GM12878 (cell line): ENCODE data around the gene UTP14A. TPM values are rescaled to one million over a fixed set of nuclear protein-coding genes. Genes with fewer than 3 reads are reported as not detected.

ENCODE experiments used
- CBX5 ChIP-seq: sonication (generic); IDR thresholded peaks from 2 replicates; pipeline ENCODE4 v1.6.1; 2016; ENCODE audit warnings: low read depth, moderate library complexity, mild to moderate bottlenecking, inconsistent platforms
- CHD1 ChIP-seq: IDR thresholded peaks from 2 replicates; pipeline ENCODE4 v1.6.1; 2012; ENCODE audit warnings: low read depth, low read length, improper control_type of control experiment
- DPF2 ChIP-seq: fragments of 450-650 bp; IDR thresholded peaks from 2 replicates; pipeline ENCODE4 v1.6.1; 2017; ENCODE audit warnings: mild to moderate bottlenecking
- IKZF1 ChIP-seq: fragments of 450-650 bp; conservative IDR thresholded peaks from 2 replicates; pipeline ENCODE4 v1.6.1; 2017; ENCODE audit warnings: antibody characterized with exemption, mild to moderate bottlenecking
- JUNB ChIP-seq: IDR thresholded peaks from 2 replicates; pipeline ENCODE4 v1.6.1; 2016; ENCODE audit warnings: antibody characterized with exemption, mild to moderate bottlenecking
- NBN ChIP-seq: fragments of 450-650 bp; IDR thresholded peaks from 2 replicates; pipeline ENCODE4 v1.6.1; 2016
- NFYB ChIP-seq: IDR thresholded peaks from 2 replicates; pipeline ENCODE4 v1.6.1; 2011; ENCODE audit warnings: low read depth, mild to moderate bottlenecking, low read length, improper control_type of control experiment, moderate library complexity; ENCODE audit not compliant: insufficient read depth
- PAX8 ChIP-seq: fragments of 450-650 bp; IDR thresholded peaks from 2 replicates; pipeline ENCODE4 v1.6.1; 2017; ENCODE audit warnings: mild to moderate bottlenecking, moderate library complexity
- POU2F2 ChIP-seq: IDR thresholded peaks from 3 replicates; pipeline ENCODE4 v1.6.1; 2011; ENCODE audit warnings: low read depth, mild to moderate bottlenecking, low read length, borderline replicate concordance
- SMARCA5 ChIP-seq: fragments of 450-650 bp; IDR thresholded peaks from 2 replicates; pipeline ENCODE4 v1.6.1; 2017; ENCODE audit warnings: mild to moderate bottlenecking
- SP1 ChIP-seq: IDR thresholded peaks from one replicate; pipeline ENCODE4 v1.6.1; 2011; ENCODE audit warnings: low read depth, low read length
- SPI1 ChIP-seq: IDR thresholded peaks from 2 replicates; pipeline ENCODE4 v1.6.1; 2011; ENCODE audit warnings: low read depth, mild to moderate bottlenecking, low read length, moderate library complexity, borderline replicate concordance; ENCODE audit not compliant: insufficient read depth
- TAF1 ChIP-seq: IDR thresholded peaks from 2 replicates; pipeline ENCODE4 v1.6.1; 2011; ENCODE audit warnings: mild to moderate bottlenecking, low read depth, low read length, borderline replicate concordance
- TCF7 ChIP-seq: IDR thresholded peaks from 2 replicates; pipeline ENCODE4 v1.6.1; 2014; ENCODE audit warnings: antibody characterized with exemption, borderline replicate concordance
- YY1 ChIP-seq: IDR thresholded peaks from 2 replicates; pipeline ENCODE4 v1.6.1; 2011; ENCODE audit warnings: low read depth, mild to moderate bottlenecking, low read length
- polyA plus RNA-seq, 11 experiments: library from polyadenylated mRNA; depleted of rRNA in 4 of 11; unstranded in 6 of 11; stranded (reverse) in 5 of 11; fragments of >200 nt; fragmentation: Nextera tagmentation in 4 of 11; fragmentation: Illumina TruSeq in 1 of 11; extraction: Ambion mirVana in 4 of 11; extraction: Trizol in 1 of 11; gene quantifications; 1 replicate in 1 of 11; 2 replicates in 10 of 11; pipeline versions ENCODE4 v1.2.1 to v1.2.3, GENCODE V29; 2011 to 2016; ENCODE audit warnings: inconsistent platforms in 2 of 11, missing spikeins in 2 of 11, low read depth in 1 of 11
- total RNA-seq, 4 experiments: library from RNA; depleted of rRNA in 3 of 4; stranded (reverse); fragments of >200 nt in 3 of 4; fragmentation: Illumina TruSeq in 1 of 4; extraction: Trizol in 1 of 4; gene quantifications; 2 replicates each; pipeline versions ENCODE4 v1.2.1 to v1.2.3, GENCODE V29; 2013 to 2021
- TF ChIP-seq, protein P1 (sequence below): fragments of 450-650 bp; IDR thresholded peaks from 2 replicates; pipeline ENCODE4 v1.6.1; 2017; ENCODE audit warnings: mild to moderate bottlenecking, moderate library complexity
- TF ChIP-seq, protein P2 (sequence below): fragments of 450-650 bp; IDR thresholded peaks from 2 replicates; pipeline ENCODE4 v1.6.1; 2017; ENCODE audit warnings: low read depth, mild to moderate bottlenecking, moderate library complexity
- TF ChIP-seq, protein P3 (sequence below): fragments of 450-650 bp; IDR thresholded peaks from 2 replicates; pipeline ENCODE4 v1.6.1; 2018; ENCODE audit warnings: borderline replicate concordance, mild to moderate bottlenecking; ENCODE audit not compliant: partially characterized antibody
- TF ChIP-seq, protein P4 (sequence below): fragments of 450-650 bp; IDR thresholded peaks from 2 replicates; pipeline ENCODE4 v1.6.1; 2017; ENCODE audit warnings: borderline replicate concordance

The UTP14A gene
- total and polyA plus RNA-seq, 10 of the 15 experiments (the other 5 are each of a cell fraction or from before 2014, with no cell fraction given), result 16.9 to 49.8 (median 31.4) TPM

DNA sequence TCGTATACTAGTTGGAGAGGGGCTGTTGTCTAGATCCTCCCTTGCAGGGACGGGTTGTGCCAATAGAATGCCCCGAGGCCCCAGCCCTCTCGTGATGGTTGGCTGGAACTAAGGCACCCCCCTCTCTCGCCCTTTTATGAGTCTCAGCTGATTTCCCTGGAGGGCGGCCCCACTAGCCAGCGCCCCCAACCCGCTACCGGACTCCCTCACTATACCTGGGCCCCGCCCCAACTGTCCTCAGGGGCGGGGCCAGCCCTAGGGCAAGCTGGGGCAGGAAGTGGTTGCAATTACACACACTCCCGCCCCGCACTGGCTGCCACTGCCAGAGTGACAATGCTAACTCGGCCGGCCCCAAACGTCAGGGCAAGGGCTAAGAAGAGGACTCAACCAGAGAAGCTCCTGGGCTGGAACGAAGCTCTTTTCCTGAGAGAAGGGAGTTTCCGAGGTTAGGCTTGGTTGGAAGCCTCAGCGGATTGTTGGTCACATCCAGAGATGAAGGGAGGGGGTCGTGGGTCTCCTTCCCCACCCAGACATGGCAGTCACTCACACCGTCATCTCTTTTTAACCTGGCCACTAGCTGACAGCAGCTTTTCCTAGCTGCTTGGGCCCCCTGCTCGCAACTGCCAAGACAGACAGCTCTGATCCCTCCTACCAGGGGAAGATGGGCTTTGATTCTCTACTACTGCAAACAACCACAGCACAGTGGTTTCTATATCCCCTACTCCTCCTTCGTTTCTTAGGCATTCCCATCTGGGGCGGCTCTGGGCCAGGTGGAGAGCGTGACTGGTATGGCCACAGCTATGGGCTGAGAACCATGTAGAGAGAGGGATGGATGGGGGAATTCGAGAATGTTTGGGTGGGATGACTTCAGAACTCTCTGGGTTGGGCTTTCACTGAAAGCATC, 55.5 kb downstream of the UTP14A start (continued):
- peak; percentile 27; the same call in 1 of the 2 replicates for TF ChIP-seq IKZF1
- TF ChIP-seq, protein P1, sequence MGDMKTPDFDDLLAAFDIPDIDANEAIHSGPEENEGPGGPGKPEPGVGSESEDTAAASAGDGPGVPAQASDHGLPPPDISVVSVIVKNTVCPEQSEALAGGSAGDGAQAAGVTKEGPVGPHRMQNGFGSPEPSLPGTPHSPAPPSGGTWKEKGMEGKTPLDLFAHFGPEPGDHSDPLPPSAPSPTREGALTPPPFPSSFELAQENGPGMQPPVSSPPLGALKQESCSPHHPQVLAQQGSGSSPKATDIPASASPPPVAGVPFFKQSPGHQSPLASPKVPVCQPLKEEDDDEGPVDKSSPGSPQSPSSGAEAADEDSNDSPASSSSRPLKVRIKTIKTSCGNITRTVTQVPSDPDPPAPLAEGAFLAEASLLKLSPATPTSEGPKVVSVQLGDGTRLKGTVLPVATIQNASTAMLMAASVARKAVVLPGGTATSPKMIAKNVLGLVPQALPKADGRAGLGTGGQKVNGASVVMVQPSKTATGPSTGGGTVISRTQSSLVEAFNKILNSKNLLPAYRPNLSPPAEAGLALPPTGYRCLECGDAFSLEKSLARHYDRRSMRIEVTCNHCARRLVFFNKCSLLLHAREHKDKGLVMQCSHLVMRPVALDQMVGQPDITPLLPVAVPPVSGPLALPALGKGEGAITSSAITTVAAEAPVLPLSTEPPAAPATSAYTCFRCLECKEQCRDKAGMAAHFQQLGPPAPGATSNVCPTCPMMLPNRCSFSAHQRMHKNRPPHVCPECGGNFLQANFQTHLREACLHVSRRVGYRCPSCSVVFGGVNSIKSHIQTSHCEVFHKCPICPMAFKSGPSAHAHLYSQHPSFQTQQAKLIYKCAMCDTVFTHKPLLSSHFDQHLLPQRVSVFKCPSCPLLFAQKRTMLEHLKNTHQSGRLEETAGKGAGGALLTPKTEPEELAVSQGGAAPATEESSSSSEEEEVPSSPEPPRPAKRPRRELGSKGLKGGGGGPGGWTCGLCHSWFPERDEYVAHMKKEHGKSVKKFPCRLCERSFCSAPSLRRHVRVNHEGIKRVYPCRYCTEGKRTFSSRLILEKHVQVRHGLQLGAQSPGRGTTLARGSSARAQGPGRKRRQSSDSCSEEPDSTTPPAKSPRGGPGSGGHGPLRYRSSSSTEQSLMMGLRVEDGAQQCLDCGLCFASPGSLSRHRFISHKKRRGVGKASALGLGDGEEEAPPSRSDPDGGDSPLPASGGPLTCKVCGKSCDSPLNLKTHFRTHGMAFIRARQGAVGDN, result no peak
- no peak for TF ChIP-seq SMARCA5
- no peak for TF ChIP-seq CBX5
- TF ChIP-seq PAX8, result no peak
- TF ChIP-seq TCF7, result no peak
- 0 out of 3 replicates have a peak, but pooled peaks have one; percentile 20 for TF ChIP-seq POU2F2
- no peak for TF ChIP-seq JUNB
- TF ChIP-seq YY1, result 0 out of 2 replicates have a peak, but pooled peaks have one; percentile 10
- no peak for TF ChIP-seq CHD1
- TF ChIP-seq NBN, result no peak
- TF ChIP-seq, protein P2, sequence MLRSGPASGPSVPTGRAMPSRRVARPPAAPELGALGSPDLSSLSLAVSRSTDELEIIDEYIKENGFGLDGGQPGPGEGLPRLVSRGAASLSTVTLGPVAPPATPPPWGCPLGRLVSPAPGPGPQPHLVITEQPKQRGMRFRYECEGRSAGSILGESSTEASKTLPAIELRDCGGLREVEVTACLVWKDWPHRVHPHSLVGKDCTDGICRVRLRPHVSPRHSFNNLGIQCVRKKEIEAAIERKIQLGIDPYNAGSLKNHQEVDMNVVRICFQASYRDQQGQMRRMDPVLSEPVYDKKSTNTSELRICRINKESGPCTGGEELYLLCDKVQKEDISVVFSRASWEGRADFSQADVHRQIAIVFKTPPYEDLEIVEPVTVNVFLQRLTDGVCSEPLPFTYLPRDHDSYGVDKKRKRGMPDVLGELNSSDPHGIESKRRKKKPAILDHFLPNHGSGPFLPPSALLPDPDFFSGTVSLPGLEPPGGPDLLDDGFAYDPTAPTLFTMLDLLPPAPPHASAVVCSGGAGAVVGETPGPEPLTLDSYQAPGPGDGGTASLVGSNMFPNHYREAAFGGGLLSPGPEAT, result no peak
- no peak for TF ChIP-seq TAF1
- TF ChIP-seq SP1, result no peak
- TF ChIP-seq SPI1, result no peak
- TF ChIP-seq DPF2, result no peak
- TF ChIP-seq, protein P3, sequence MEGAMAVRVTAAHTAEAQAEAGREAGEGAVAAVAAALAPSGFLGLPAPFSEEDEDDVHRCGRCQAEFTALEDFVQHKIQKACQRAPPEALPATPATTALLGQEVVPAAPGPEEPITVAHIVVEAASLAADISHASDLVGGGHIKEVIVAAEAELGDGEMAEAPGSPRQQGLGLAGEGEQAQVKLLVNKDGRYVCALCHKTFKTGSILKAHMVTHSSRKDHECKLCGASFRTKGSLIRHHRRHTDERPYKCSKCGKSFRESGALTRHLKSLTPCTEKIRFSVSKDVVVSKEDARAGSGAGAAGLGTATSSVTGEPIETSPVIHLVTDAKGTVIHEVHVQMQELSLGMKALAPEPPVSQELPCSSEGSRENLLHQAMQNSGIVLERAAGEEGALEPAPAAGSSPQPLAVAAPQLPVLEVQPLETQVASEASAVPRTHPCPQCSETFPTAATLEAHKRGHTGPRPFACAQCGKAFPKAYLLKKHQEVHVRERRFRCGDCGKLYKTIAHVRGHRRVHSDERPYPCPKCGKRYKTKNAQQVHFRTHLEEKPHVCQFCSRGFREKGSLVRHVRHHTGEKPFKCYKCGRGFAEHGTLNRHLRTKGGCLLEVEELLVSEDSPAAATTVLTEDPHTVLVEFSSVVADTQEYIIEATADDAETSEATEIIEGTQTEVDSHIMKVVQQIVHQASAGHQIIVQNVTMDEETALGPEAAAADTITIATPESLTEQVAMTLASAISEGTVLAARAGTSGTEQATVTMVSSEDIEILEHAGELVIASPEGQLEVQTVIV, result no peak
- TF ChIP-seq NFYB, result 0 out of 2 replicates have a peak, but pooled peaks have one; percentile 7
- TF ChIP-seq, protein P4, sequence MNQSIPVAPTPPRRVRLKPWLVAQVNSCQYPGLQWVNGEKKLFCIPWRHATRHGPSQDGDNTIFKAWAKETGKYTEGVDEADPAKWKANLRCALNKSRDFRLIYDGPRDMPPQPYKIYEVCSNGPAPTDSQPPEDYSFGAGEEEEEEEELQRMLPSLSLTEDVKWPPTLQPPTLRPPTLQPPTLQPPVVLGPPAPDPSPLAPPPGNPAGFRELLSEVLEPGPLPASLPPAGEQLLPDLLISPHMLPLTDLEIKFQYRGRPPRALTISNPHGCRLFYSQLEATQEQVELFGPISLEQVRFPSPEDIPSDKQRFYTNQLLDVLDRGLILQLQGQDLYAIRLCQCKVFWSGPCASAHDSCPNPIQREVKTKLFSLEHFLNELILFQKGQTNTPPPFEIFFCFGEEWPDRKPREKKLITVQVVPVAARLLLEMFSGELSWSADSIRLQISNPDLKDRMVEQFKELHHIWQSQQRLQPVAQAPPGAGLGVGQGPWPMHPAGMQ, result no peak
